Measurements from ENCODE around the gene BCL2L1.

BCL2L1 gene

GRCh38 chr20:31723319-31724078 is 831 bp upstream of the BCL2L1 start:
- no peak for FAIRE-seq

GRCh38 chr20:31723069-31723318 is 326 bp upstream of the BCL2L1 start:
- no peak for FAIRE-seq

- no peak for FAIRE-seq
Observed at GRCh38 chr20:31721408-31722256, 1.0 kb downstream of the BCL2L1 start.

DNA sequence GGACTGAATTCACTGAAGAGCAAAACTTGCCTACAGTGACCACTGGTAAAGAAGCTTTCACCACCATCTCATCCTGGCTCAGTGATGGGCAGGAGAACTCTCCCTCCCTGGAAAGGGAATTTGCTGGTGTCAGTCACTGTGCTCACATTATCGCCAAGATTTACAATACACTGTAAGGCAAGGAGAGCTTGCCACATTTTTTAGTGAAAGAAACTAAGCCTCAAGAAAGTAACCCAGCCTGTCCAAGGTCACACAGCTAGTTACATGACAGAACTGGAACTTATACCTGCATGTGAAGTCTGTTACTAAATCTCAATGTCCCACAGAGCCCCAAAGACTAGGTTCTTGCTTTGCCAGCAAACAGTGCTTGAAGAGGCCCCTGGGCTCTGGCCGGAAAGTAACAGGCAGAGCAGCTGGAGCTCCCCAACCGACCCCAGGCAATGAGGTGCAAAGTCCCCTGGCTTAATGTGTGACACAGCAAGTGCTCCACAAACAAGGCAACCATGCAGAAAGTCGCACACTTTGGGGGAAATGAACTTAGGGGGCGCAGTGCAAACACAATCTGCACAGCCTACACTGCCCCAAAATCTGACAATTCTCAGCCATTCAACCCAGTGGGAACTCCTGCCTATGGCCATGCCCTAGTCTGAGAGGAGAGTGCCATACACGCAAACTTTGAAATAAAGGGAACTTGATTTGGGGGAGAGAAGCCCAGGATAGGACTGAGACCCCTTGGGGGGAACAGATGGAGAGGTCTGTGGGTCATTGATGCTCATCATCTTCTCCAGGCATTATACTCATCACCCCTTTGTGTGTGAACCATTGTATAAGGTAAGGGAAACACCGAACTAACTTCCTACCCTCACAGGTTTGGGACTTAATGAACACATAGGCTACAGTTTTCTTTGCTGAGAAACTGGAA is 1.9 kb downstream of the BCL2L1 start:
- no peak for FAIRE-seq

GRCh38 chr20:31719644-31720485 is 2.8 kb downstream of the BCL2L1 start:
- FAIRE-seq: no peak

DNA sequence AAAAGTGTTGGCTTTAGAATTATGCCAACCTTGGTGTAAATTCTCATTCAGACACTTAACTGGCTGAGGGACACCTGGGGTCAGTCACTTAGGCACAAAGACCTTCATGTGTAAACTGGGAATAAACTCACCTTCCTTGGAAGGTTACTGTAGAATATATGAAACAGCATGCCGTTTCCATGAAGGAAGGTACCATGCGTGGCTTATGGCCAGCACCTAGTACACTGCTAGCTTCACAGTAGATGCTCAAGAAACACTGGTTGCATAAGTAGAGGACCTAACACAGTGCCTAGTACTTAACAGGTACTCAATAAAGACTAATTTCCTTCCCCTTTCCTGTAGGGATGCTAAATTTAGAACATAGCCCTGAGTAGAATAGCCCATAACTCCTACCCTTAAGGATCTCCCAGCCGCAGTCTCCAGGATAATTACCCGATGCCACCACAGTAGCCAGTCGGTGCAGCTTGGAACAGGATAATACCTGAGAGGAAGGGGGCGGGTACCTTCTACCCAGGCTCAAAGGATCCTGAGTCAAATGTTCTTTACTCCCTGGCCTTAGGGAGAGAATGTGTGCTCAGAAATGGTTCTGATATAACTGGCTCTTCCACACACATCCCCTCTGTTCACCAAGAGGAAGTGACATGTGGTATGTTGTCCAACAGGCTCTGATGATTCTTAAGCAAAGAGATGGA is 3.6 kb downstream of the BCL2L1 start:
- no peak for FAIRE-seq

- no peak for FAIRE-seq
Observed at GRCh38 chr20:31717478-31718201, 5.0 kb downstream of the BCL2L1 start.

DNA sequence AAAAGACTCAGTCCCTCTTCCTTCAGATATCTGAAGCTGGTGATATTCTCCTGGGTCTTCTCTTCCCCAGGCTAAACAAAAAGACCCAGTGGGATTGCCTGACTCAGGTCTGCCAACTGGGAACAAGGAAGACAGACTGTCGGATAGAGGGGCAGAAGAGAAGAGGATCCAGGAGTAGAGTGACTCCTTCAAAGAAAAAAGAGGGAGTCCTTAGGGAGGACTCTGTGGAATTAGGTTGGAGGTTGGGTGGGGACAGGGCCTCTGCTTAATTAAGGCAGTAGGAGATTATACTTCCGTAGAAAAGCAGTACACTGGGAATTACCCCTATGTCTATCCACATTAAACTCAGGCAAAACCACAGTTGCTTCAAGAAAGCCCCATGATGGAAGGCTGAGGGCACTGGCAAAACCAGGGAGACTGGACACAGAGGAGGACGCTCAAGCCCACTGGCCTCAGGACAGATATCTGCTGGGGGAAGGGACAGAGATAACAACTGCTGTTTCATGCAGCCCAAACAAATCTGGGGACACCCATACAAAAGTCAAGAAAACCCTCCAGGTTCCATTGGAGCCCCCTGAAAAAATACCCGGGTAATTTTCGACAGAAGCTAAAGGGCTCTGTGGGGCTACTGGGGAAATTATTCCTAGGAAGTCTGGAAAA is 5.7 kb downstream of the BCL2L1 start:
- no peak for FAIRE-seq

- no peak for FAIRE-seq
Observed at GRCh38 chr20:31716351-31716750, 6.3 kb downstream of the BCL2L1 start.

DNA sequence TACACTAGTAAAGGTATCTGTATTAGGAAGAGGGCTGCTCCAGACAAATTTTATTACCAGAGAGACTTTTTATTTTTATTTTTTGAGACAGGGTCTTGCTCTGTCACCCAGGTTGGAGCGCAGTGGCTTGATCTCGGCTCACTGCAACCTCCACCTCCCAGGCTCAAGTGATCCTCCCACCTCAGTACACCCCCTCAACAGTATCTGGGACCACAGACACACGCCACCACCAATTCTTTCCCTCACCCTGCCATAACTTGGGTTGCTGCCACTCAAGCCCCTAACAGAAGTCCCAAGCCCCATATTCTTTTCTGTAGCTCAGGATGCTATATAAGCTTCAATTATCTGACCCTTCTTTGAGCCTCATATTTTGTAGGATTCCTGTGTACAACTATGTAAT is 6.9 kb downstream of the BCL2L1 start:
- no peak for FAIRE-seq

DNA sequence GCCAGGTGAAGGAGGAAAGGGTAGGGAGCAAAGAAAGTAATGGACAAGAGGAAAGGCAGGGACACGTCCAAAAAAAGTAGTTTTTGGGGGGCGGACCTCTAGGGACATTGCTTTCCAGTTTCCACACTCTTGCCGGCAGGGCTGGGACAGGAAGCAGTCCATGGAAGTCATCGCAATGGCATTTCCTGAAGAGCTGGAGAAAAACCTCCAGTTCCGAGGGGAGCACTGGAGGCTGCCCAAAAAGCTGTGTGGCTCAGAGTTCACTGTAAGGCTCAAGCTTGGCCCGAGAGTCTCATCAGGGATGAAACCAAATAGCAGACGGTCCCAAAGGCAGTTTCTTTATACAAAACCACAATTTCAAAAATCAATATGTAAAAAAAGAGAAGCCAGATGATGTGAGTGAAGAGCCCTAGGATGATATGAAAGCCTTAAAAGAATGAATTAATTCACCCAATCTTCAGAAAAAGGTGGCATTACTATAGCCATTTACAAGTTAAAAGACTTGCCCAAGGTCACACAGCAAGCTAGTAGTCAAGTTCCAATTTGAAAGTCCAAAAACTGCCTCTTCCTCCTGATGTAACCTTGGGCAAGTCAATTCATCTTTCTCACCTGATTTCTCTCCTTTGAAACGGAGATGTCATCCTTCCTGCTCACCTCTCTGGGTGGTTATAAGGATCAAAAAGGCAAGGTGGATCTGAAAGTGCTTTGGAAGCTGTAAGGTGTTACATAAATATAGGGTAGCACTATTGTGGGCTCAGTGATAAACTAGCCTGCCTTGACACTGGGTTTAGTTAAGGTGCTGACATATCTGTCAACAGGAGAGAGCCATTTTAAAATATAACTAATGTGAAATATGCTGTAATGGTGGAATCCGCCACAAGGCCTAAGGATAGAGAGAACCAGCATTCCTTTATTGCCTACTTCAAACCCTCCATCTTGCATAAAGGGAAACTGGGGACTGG is 9.1 kb downstream of the BCL2L1 start:
- FAIRE-seq: no peak

DNA sequence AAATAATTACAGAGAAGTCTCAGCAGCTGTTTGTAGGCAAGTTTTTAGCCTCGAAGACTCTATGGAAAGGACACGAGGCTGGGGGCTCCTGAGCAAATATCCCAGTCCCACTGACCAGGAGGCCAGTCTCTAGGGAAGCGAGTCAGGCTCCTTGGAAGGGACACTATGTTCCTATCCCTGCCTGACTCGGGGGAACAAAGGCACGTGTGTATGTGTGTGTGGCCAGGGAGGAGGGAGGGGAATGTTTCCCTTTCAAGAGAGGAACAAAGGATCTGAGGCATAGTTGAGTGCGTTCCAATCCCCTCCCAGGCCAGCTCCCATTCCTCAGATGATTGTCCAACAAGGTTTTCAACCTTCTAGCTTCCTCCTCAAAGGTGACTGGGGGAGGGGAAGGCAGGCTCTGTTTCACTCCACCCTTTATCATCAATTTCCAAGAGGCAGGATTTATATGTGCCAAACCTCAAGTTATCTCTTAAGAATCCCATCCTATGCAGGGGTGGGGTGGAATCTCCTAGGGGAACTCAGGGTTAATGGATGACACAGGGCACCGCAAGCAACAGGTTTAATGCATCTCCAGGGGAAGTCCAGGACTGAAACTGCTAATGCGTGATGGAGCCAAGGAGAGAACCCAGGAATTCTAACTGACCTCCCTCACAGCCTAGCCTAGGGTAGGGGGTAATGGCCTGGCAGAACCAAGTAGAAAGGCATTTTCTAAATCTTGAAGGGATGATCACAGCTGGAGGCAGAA is 9.9 kb downstream of the BCL2L1 start:
- no peak for FAIRE-seq

GRCh38 chr20:31712112-31712553 is 10.5 kb downstream of the BCL2L1 start:
- no peak for FAIRE-seq

- FAIRE-seq: no peak
Observed at GRCh38 chr20:31711179-31712111, 11.2 kb downstream of the BCL2L1 start.

DNA sequence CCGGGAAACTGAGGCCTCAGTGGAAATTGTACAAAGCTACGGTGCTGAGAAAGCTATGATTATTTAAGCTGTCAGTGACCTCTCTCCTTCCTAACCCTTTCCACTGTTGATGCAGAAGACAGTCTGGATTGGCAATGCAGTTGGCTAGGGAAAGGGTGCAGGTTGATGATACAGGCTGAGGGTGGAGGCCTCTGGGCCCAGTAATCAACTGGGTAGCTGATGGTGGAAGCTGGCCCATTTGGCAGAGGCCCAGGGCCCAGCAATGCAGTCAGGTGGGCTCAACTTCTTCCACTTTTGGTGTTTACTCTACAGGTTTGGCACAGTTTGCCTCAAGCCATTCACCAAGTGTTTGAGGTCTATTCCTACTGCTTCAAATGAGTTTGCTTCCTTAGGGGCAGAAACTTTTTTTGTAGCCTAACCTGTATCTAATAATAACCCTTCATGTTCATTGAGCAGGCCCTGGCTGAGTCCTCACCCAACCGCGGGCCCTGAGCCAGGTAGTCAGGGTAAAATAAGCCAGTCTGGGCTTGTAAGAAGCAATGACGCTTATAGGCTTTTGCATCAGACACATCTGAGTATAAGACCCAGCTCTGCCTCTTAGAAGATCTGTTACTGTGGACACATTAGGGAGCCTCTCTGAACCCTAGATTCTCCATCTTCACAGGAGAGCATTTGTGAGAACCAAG is 12.1 kb downstream of the BCL2L1 start:
- no peak for FAIRE-seq

DNA sequence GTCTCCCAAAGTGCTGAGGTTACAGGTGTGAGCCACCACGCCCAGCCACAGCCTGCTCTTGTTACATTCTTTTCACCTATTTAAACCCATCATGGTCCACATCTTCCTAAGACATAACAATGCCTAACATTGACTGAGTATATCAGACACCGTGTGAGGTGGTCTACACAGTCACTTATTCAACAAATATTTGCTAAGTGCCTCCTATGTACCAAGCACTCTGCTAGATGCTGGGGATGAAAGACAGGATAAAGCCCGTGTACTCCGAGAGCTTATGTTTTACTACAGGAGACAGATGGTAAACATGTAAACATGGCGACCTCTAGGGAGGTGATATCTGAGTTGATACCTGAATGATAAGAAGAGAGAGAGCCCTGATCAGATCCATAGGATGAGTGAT is 12.7 kb downstream of the BCL2L1 start:
- FAIRE-seq: no peak

Measured in endometrium (tissue), 2 donors.